SIG-M5 (cell line): Measurements from ENCODE around the gene FAM98B.

Experiments used
- DNase-seq: peaks from one replicate; lab custom pipeline; 2025; lab: John Stamatoyannopoulos, UW

Gene FAM98B

DNA sequence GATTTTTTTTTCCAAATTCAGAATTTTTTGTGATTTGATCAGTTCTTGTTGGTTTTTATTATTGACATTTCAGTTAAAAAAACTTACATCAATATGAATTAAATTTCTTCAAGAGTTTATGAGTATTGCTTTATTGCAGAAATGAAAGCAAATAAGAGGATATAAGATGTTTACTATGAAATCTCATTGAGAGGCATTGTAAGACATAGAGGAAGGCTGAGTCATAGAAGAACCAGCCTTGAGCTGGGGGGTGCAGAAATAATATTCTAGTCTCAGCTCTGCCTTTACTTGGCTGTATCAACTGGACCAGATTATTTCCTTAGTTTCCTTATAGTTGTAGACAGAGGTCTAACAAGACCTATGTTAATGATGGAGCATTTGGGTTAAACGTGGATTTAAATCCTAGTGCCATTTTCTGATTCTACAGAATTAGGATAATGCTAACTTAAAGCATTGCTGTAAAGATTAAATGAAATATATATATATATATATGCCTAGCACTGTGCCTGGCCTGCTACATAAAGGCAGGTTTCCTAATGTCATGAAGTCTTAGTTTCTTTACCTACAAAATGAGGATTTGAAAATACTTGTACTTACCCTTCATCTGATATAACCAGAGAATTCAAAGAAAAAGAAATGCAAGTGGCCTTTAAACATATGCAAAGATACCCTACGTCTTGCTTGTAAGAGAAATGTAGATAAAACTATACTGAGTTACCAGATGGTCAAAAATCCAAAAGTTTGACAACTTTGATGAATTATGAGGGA, 7.3 kb downstream of the FAM98B start:
- no peak for DNase-seq

DNA sequence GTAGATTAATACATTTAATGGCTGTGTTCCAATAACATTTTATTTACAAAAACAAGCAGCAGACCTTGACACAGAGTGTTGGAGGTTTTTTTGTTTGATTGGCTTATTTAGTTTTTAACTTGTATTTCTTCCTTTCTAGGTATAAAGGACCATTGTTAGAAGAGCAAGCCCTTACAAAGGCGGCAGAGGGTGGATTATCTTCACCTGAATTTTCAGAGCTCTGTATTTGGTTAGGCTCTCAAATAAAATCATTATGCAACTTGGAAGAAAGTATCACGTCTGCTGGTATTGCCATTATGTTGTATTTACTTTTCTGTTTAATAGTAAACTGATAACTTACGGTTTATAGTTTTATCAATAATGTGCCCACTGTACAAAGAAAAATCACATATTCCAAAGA, 10.0 kb downstream of the FAM98B start:
- DNase-seq = no peak

- DNase-seq = no peak
Observed at GRCh38 chr15:38464675-38465074, 10.7 kb downstream of the FAM98B start.

GRCh38 chr15:38470816-38471215, 16.9 kb downstream of the FAM98B start:
- no peak for DNase-seq

DNA sequence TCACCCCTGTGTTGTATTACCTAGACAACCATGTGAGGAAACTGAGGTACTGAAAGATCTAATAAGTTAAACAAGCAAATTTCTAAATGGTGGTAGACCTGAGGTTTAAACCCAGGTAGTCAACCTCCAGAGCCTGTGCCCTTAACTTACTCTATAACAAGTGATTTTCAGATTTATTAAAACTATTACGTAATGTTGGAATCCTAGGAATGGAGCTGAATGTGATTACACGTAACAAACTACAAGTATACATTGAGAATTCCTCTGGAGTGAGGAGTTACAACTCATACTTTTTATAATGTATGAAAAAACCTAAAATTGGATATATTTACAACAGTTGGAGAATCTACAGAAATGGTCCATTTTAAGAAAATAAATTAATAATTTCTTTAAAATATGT, 18.0 kb downstream of the FAM98B start:
- DNase-seq = no peak

GRCh38 chr15:38474155-38474757, 20.3 kb downstream of the FAM98B start:
- no peak for DNase-seq

- DNase-seq = no peak
Observed at GRCh38 chr15:38475361-38475760, 21.4 kb downstream of the FAM98B start.

GRCh38 chr15:38476120-38476519, 22.2 kb downstream of the FAM98B start:
- no peak for DNase-seq

DNA sequence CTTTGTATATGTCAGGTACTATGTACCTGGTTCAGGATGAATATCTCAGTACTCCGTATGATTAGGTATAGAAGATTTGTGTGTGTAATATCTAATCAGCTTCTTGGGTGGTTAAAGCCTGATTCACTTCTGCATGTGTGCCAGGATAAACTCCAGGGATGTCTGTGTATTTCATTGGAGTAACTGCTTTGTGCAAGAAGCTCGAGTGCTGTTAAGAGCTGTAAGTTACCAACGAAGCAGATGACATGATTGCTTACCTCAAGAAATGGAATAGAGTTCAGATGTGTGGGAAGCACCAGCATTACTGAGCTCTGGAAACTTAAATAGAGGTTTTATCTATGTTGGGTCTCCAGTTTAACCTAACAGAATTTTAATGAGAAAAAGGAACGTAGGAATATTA, 23.7 kb downstream of the FAM98B start:
- DNase-seq = no peak

GRCh38 chr15:38479266-38479665, 25.3 kb downstream of the FAM98B start:
- DNase-seq = no peak

DNA sequence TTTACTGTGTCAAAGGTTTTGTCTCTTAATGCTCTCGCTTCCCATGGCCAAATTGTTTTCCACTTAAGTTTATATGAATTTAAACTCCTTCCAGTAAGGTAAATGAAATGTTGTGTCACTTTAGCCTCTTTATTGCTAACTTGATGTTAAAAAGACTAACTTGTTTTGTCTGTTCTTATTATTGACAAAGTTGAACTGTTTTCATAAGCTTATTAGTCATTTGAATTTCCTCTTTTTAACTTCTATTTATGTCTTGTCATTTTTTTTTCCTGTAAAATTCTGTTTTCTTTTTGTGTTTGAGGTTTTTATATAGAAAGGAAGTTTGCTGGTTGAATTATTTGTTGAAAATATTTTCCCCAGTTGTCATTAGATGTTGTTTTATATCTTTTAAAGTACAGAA, 25.8 kb downstream of the FAM98B start:
- DNase-seq = no peak

DNA sequence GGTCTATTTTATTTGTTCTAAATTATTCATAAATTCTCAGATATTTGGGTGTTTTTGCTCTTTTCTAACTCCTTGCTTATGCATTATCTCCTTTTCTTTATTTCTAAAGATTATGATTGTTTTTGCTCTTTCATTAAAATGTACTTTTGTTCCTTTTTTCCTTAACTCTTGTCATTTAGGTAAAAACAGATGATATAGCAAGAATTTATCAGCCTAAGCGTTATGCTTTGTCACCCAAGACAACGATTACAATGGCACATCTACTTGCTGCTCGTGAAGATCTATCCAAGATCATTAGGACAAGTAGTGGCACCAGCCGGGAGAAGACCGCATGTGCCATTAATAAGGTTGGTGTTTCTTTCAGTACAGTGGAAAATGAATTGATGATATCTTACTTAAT, 27.2 kb downstream of the FAM98B start:
- DNase-seq = no peak

GRCh38 chr15:38481761-38482160, 27.8 kb downstream of the FAM98B start:
- no peak for DNase-seq

- no peak for DNase-seq
Observed at GRCh38 chr15:38482572-38482971, 28.6 kb downstream of the FAM98B start.

GRCh38 chr15:38486936-38487335, 33.0 kb downstream of the FAM98B start:
- no peak for DNase-seq

DNA sequence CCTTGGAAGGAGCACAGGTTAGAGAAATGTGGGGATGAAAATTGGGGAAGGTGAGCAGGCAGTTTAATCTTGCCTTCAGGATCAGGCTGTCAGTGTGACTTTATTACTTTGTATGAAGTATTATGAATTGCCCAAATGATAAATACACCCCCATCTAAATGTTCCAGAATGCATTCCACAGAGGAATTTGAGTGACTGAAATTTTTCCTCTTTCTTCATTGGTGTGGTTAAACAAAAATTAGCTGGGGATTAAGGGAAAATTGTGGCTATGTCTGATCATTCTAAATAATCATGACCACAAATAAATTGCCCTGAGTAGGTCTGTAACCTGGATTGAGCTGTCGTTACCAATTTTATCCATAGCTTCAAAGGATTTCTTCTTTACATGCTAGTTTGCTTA, 33.5 kb downstream of the FAM98B start:
- DNase-seq = no peak

DNA sequence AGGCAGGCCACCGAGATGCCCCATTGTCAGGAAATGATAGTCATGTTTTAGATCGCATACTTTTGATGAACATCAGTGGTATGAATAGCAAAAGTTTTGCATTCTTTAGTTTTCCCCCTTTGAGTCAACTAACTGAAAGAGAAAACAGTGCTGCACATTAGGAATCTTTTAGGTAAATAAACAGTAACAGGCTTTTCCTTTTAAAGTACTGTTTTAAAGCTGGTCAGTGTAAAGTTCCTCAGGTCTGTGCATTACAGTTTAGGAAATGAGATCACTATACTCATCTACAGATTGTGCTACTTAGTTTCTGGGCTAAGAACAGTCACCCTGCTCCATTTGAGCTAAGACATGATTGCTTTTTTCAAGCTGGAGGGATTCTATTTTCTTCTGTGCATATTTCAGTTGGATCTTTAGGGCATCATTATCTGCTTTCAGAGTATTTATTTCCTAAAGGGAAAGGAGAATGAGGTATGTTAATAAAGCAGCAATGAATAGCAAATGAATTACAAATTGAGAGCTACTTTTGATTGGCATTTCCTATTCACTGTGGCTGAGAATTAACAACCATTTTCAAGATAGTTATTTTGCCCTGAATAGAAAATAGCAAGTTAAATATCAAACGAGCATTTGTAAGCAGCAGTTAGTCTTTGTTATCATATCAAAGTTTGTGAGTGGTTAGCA, 36.5 kb downstream of the FAM98B start:
- DNase-seq = no peak

- DNase-seq = no peak
Observed at GRCh38 chr15:38496151-38496550, 42.2 kb downstream of the FAM98B start.

DNA sequence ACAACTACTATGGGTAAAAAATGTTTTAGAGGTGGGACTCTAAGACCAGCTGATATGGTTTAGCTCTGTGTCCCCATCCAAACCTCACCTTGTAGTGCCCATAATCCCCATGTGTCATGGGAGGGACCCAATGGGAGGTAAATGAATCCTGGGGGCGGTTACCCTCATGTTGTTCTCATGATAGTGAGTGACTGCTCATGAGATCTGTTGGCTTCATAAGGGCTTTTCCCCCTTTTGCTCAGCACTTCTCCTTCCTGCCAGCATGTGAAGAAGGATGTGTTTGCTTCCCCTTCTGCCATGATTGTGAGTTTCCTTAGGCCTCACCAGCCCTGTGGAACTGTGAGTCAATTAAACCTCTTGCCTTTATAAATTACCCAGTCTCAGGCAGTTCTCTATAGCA, 45.7 kb downstream of the FAM98B start:
- DNase-seq = no peak

GRCh38 chr15:38503496-38503895, 49.6 kb downstream of the FAM98B start:
- no peak for DNase-seq

GRCh38 chr15:38504680-38505467, 50.9 kb downstream of the FAM98B start:
- no peak for DNase-seq

GRCh38 chr15:38506997-38507396, 53.1 kb downstream of the FAM98B start:
- DNase-seq = no peak

GRCh38 chr15:38507570-38507969, 53.6 kb downstream of the FAM98B start:
- no peak for DNase-seq
